Esophagus muscularis mucosa (tissue), 4 donors: ENCODE data around the gene FBXO31. TPM values are rescaled to one million over a fixed set of nuclear protein-coding genes. Genes with fewer than 3 reads are reported as not detected.

Experiments
- DNase-seq: peaks from one replicate; pipeline ENCODE4 v3.0.0-alpha.2; 2017; ENCODE audit errors: extremely low spot score
- H3K27ac ChIP-seq, 4 donors: fragments of 200-600 bp; sonication (generic); replicated peaks in 1 of 4; 1 replicate in 3 of 4; 2 replicates in 1 of 4; pipeline ENCODE4 v1.5.1; 2016 to 2019; ENCODE audit warnings: mild to moderate bottlenecking in 1 of 4
- H3K27me3 ChIP-seq, 4 donors: fragments of 200-600 bp; sonication (generic); one replicate each; pipeline versions ENCODE4 v1.5.1 to v1.6.0; 2016 to 2019
- H3K36me3 ChIP-seq, 4 donors: fragments of 200-600 bp; sonication (generic); one replicate each; pipeline ENCODE4 v1.5.1; 2016 to 2019
- H3K4me1 ChIP-seq, 4 donors: fragments of 200-600 bp; sonication (generic); one replicate each; pipeline ENCODE4 v1.5.1; 2016 to 2019
- H3K4me3 ChIP-seq, 4 donors: fragments of 200-600 bp; sonication (generic); 1 replicate in 2 of 4; 2 replicates in 2 of 4; pipeline ENCODE4 v1.5.1; 2016 to 2019; ENCODE audit warnings: mild to moderate bottlenecking in 4 of 4, moderate library complexity in 1 of 4
- H3K9me3 ChIP-seq, 4 donors: fragments of 200-600 bp; sonication (generic); 1 replicate in 3 of 4; 2 replicates in 1 of 4; pipeline ENCODE4 v1.5.1; 2016 to 2019
- EP300 ChIP-seq: sonication (generic); formaldehyde crosslinking; IDR thresholded peaks from one replicate; pipeline ENCODE4 v1.6.1; 2017; ENCODE audit warnings: antibody characterized with exemption
- POLR2A ChIP-seq: fragments of 450-650 bp; IDR thresholded peaks from one replicate; pipeline ENCODE4 v1.6.1; 2017; ENCODE audit warnings: antibody characterized with exemption, moderate library complexity, mild to moderate bottlenecking, low read depth
- POLR2AphosphoS5 ChIP-seq, 2 donors: sonication (generic); formaldehyde crosslinking; IDR thresholded peaks; one replicate each; pipeline ENCODE4 v1.6.1; 2017; ENCODE audit warnings: antibody characterized with exemption in 2 of 2
- WGBS: methylation state at CpG from one replicate; pipeline ENCODE4 v1.1.5; 2018; 5-methylcytosine and 5-hydroxymethylcytosine counted together
- intact Hi-C: fragments of 100-400 bp; cut with DNase I; formaldehyde crosslinking; loops from one replicate; pipeline ENCODE4 v1.15.1; 2023
- total RNA-seq, 4 donors: library from RNA; depleted of rRNA; stranded (reverse); fragments of >200 nt; gene quantifications; one replicate each; pipeline versions ENCODE4 v1.1.0 to v1.2.1, GENCODE V29; 2016
- TF ChIP-seq, protein P1 (sequence below), 3 experiments: fragments of 200-600 bp in 2 of 3; fragments of 450-650 bp in 1 of 3; sonication (generic) in 2 of 3; IDR thresholded peaks; one replicate each; pipeline ENCODE4 v1.5.1; 2017 to 2019; ENCODE audit warnings: antibody characterized with exemption in 3 of 3, mild to moderate bottlenecking in 2 of 3, moderate library complexity in 1 of 3

FBXO31 gene
- total RNA-seq, 4 donors from 2014 or later: 68.8 to 173 (median 102) TPM

DNA sequence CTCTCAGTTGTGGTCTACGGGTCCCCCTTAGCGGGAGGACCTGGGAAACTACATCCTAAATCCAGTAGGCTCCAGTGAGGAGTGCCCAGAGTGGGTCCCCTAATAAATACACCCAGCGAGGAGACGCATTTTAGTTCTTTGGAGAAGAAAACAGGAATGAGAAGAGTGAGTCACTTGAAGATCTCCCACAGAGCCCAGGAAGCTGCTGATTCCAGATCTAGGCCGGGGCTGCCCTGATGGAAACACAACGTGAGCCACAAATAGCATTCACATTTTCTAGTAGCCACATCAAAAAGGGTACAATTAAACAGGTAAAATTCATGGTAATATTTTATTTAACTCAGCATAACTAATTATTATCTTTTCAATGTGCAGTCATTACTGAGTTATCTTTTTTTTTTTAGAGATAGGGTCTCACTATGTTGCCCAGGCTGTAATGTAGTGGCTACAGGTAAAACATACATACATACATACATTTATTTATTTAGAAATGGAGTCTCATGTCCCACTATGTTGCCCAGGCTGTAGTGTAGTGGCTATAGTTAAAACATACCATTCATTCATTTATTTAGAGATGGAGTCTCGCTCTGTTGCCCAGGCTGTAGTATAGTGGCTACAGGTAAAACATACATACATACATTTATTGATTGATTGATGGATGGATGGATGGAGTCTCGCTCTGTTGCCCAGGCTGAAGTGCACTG, 21.5 kb downstream of the FBXO31 start:
- Histone ChIP-seq H3K4me1 (peaks cover 25 to 38% (median 36%) of the 10 kb centered on the region in 4 donors), H3K9me3 (no peaks in the 10 kb centered on the region), H3K27me3 (no peaks in the 10 kb centered on the region), H3K36me3 (peaks cover 29 to 63% (median 54%) of the 10 kb centered on the region in 4 donors), H3K4me3 (no peak overlapping the region), H3K27ac (peak overlapping the region in 3 of 4 donors; percentile 31 to 78 (median 76))
- DNase-seq: no peak
- TF ChIP-seq POLR2AphosphoS5 (IDR thresholded peaks at IDR 0.05) (no peak), EP300 (no peak), POLR2A (no peak)
- TF ChIP-seq, protein P1, sequence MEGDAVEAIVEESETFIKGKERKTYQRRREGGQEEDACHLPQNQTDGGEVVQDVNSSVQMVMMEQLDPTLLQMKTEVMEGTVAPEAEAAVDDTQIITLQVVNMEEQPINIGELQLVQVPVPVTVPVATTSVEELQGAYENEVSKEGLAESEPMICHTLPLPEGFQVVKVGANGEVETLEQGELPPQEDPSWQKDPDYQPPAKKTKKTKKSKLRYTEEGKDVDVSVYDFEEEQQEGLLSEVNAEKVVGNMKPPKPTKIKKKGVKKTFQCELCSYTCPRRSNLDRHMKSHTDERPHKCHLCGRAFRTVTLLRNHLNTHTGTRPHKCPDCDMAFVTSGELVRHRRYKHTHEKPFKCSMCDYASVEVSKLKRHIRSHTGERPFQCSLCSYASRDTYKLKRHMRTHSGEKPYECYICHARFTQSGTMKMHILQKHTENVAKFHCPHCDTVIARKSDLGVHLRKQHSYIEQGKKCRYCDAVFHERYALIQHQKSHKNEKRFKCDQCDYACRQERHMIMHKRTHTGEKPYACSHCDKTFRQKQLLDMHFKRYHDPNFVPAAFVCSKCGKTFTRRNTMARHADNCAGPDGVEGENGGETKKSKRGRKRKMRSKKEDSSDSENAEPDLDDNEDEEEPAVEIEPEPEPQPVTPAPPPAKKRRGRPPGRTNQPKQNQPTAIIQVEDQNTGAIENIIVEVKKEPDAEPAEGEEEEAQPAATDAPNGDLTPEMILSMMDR (IDR thresholded peaks at IDR 0.05): no peak
- 96% methylated on average over 8 of the region's 8 CpGs for WGBS
- intact Hi-C loops: loop anchor here (5.0 kb wide), 1 partner anchor 45 kb away; the partner anchor contains the start of gene C16orf95

DNA sequence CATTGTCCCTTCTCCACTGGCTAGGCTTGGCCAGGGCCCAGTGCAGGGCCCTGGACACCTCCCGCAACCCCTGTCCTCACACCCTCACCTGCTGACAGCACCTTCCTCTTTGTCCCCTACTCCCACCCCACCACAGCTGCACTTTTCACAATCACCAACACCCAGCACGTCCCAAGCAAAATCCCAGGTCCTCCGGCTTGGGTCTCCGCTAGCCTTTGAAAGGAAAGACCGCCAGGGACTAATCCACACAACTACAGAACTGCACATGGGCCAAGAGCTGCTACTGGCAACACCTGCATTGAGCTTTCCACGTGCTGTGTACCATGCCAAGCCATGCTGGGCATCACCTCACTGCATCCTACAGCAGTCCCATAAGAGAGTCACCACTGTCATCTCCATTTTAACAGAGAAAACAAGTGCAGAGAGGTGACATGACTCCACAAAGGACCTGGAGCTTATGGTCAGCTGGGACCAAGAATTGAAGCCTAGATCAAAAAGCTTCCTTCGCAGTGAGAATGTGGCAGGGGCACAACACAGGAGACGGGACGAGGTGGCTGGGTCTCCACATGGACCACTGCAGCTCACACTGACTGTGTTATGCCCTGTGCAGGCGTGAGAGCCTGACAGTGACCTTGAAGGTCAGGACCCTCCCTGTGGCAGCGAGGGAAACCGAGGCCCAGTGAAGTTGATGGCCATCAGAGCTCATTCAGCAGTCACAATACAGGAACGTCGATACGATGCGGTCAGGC, 22.5 kb downstream of the FBXO31 start:
- WGBS: 97% methylated on average over 13 of the region's 16 CpGs
- Histone ChIP-seq H3K4me3 (no peak overlapping the region), H3K4me1 (peaks cover 25 to 37% (median 34%) of the 10 kb centered on the region in 4 donors), H3K27ac (no peak overlapping the region), H3K36me3 (peaks cover 29 to 64% (median 55%) of the 10 kb centered on the region in 4 donors), H3K27me3 (no peaks in the 10 kb centered on the region), H3K9me3 (no peaks in the 10 kb centered on the region)
- no peak for DNase-seq
- intact Hi-C loops: loop anchor here (5.0 kb wide), 1 partner anchor 44 kb away; the partner anchor contains the start of gene C16orf95
- no peak for TF ChIP-seq EP300
- TF ChIP-seq POLR2AphosphoS5 (IDR thresholded peaks at IDR 0.05): no peak
- TF ChIP-seq, protein P1 (IDR thresholded peaks at IDR 0.05): no peak
- no peak for TF ChIP-seq POLR2A

DNA sequence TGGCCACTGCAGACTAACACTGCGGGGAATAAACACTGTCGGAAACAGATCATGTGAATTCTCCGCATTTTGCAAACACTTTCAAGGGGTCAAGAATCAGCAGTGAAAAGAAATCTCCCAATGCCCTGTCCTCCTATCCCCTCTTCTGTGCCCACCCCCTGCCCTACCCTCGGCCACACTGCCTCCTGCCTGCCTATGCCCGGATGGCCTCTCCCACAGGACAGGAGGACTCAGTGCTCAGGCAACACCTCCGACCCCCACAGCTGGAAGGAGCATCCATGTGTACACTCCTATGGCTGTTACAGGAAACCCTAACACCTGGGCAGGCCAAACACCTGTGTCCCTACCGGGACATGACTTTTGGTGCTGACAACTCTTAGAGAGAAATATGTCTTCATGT, 24.5 kb downstream of the FBXO31 start:
- Histone ChIP-seq H3K27ac (no peak overlapping the region), H3K36me3 (peaks cover 29 to 65% (median 60%) of the 10 kb centered on the region in 4 donors), H3K4me1 (peaks cover 11 to 21% (median 19%) of the 10 kb centered on the region in 4 donors), H3K27me3 (no peaks in the 10 kb centered on the region), H3K9me3 (no peaks in the 10 kb centered on the region), H3K4me3 (no peak overlapping the region)
- TF ChIP-seq POLR2AphosphoS5 (IDR thresholded peaks at IDR 0.05) (no peak), EP300 (no peak), POLR2A (no peak)
- TF ChIP-seq, protein P1 (IDR thresholded peaks at IDR 0.05): no peak
- no peak for DNase-seq
- intact Hi-C loops: no loop called here
- WGBS: 93% methylated on average over 7 of the region's 7 CpGs

DNA sequence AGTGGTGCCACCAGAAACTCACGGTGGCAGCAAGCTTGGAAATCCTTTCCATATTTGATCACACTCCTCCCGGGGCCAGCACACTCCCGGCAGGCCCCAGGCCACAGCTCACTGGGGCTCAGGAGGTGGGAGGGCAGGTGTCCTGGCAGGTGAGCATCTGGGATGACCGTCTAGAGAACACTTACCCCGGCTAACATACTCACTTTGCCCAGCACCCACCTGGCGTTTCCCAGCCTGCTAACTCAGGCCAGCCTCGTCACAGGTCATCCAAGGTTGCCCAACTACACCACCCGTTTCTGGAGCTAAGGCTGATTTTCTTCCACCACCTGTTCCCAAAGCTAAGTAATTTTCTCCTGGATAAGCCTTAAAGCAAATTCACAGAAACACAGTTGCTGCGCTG, 24.9 kb downstream of the FBXO31 start:
- Histone ChIP-seq H3K27me3 (no peaks in the 10 kb centered on the region), H3K27ac (no peak overlapping the region), H3K4me3 (no peak overlapping the region), H3K4me1 (peaks cover 7 to 17% (median 15%) of the 10 kb centered on the region in 4 donors), H3K9me3 (no peaks in the 10 kb centered on the region), H3K36me3 (peaks cover 31 to 67% (median 63%) of the 10 kb centered on the region in 4 donors)
- intact Hi-C loops: no loop called here
- DNase-seq: no peak
- TF ChIP-seq POLR2AphosphoS5 (IDR thresholded peaks at IDR 0.05) (no peak), EP300 (no peak), POLR2A (no peak)
- TF ChIP-seq, protein P1 (IDR thresholded peaks at IDR 0.05): no peak
- 90% methylated on average over 8 of the region's 9 CpGs for WGBS
